ENCODE measurements around the gene NME9.

The NME9 gene

GRCh38 chr3:138289260-138289659, 40.4 kb downstream of the NME9 start:
- no peak overlapping the region for H3K4me3 ChIP-seq (ENCODE audit: low read depth, low read length)
- TF ChIP-seq CTCF (IDR thresholded peaks at IDR 0.05; ENCODE audit: low read depth, low read length, missing control alignments), result no peak
- DNase-seq (ENCODE audit: low read depth), result no peak

- TF ChIP-seq CTCF (IDR thresholded peaks at IDR 0.05; ENCODE audit: low read depth, low read length, missing control alignments), result peak; percentile 20
- H3K4me3 ChIP-seq (ENCODE audit: low read depth, low read length), result no peak overlapping the region
- DNase-seq (ENCODE audit: low read depth), result no peak
These were observed 44.6 kb downstream of the NME9 start for GRCh38 chr3:138284957-138285477.

- H3K4me3 ChIP-seq (ENCODE audit: low read depth, low read length), result no peak overlapping the region
- DNase-seq (ENCODE audit: low read depth), result no peak
- TF ChIP-seq CTCF (IDR thresholded peaks at IDR 0.05; ENCODE audit: low read depth, low read length, missing control alignments), result no peak
These were observed 45.6 kb downstream of the NME9 start for GRCh38 chr3:138284079-138284478.

GRCh38 chr3:138282836-138283235, 46.8 kb downstream of the NME9 start:
- no peak for TF ChIP-seq CTCF (IDR thresholded peaks at IDR 0.05; ENCODE audit: low read depth, low read length, missing control alignments)
- no peak for DNase-seq (ENCODE audit: low read depth)
- no peak overlapping the region for H3K4me3 ChIP-seq (ENCODE audit: low read depth, low read length)

- no peak for DNase-seq (ENCODE audit: low read depth)
- H3K4me3 ChIP-seq (ENCODE audit: low read depth, low read length), result no peak overlapping the region
- no peak for TF ChIP-seq CTCF (IDR thresholded peaks at IDR 0.05; ENCODE audit: low read depth, low read length, missing control alignments)
These were observed 48.1 kb downstream of the NME9 start for GRCh38 chr3:138281561-138281960.

GRCh38 chr3:138271189-138271794, 58.4 kb downstream of the NME9 start:
- TF ChIP-seq CTCF (IDR thresholded peaks at IDR 0.05; ENCODE audit: low read depth, low read length, missing control alignments), result no peak
- no peak for DNase-seq (ENCODE audit: low read depth)
- H3K4me3 ChIP-seq (ENCODE audit: low read depth, low read length), result no peak overlapping the region

GRCh38 chr3:138270245-138270644, 59.4 kb downstream of the NME9 start:
- no peak overlapping the region for H3K4me3 ChIP-seq (ENCODE audit: low read depth, low read length)
- TF ChIP-seq CTCF (IDR thresholded peaks at IDR 0.05; ENCODE audit: low read depth, low read length, missing control alignments), result no peak
- no peak for DNase-seq (ENCODE audit: low read depth)
